Naive thymus-derived CD8-positive, alpha-beta T cell (primary cell): ENCODE data around the gene PSME3. TPM values are rescaled to one million over a fixed set of nuclear protein-coding genes. Genes with fewer than 3 reads are reported as not detected.

Experiments used
- ATAC-seq, 2 donors: fragments of 150-1000 bp; cut with Tn5 transposase in 1 of 2; sonication (Bioruptor Pico), chemical (Tn5 transposase) in 1 of 2; 1 replicate in 1 of 2; 2 replicates in 1 of 2; pipeline ENCODE4 v1.10.0; 2021; ENCODE audit warnings: mild to moderate bottlenecking in 2 of 2, moderate library complexity in 2 of 2
- POLR2A ChIA-PET: fragments of 350-600 bp; sonication (Branson Sonifier 250); formaldehyde crosslinking; loops from one replicate; lab custom pipeline; 2021; ENCODE audit warnings: antibody characterized with exemption; lab: Charles Lee
- DNase-seq, 10 donors: peaks; one replicate each; pipeline versions ENCODE4 v3.0.0 to v3.0.0-alpha.2; 2020 to 2022
- H3K27ac Mint-ChIP-seq, 10 donors: one replicate each; pipeline ENCODE4 v1.8.0; 2020 to 2022; ENCODE audit warnings: mild to moderate bottlenecking in 10 of 10, mixed read lengths in 10 of 10, moderate library complexity in 4 of 10, inconsistent platforms in 1 of 10
- H3K27me3 Mint-ChIP-seq, 5 donors: one replicate each; pipeline ENCODE4 v1.8.0; 2021 to 2022; ENCODE audit warnings: mixed read lengths in 5 of 5
- H3K36me3 Mint-ChIP-seq, 3 donors: one replicate each; pipeline ENCODE4 v1.8.0; 2020 to 2022; ENCODE audit warnings: mixed read lengths in 3 of 3, mild to moderate bottlenecking in 2 of 3, inconsistent platforms in 1 of 3
- H3K4me1 Mint-ChIP-seq, 4 donors: one replicate each; pipeline ENCODE4 v1.8.0; 2021 to 2022; ENCODE audit warnings: mixed read lengths in 4 of 4
- H3K4me3 Mint-ChIP-seq, 10 donors: one replicate each; pipeline ENCODE4 v1.8.0; 2020 to 2022; ENCODE audit warnings: mild to moderate bottlenecking in 10 of 10, mixed read lengths in 10 of 10, moderate library complexity in 6 of 10, inconsistent platforms in 1 of 10
- H3K9me3 Mint-ChIP-seq, 9 donors: one replicate each; pipeline ENCODE4 v1.8.0; 2020 to 2022; ENCODE audit warnings: mixed read lengths in 9 of 9, mild to moderate bottlenecking in 3 of 9, inconsistent platforms in 1 of 9, moderate library complexity in 1 of 9
- polyA plus RNA-seq, 3 donors: library from polyadenylated mRNA; unstranded; fragments of 300-500 nt; fragmentation: Illumina TruSeq; gene quantifications; one replicate each; pipeline ENCODE4 v1.2.3, GENCODE V29; 2021
- total RNA-seq, 8 experiments: library from RNA in 2 of 8; stranded (reverse) in 2 of 8; gene quantifications; one replicate each; pipeline ENCODE4 v1.2.3 and lab custom pipeline; 2021 to 2026

The PSME3 gene
- total RNA-seq: 10 to 100 TPM; 65.3 to 67.3 TPM
- polyA plus RNA-seq: 100 to 1,000 TPM; 117 to 123 (median 120) TPM
- 37.4 to 139 (median 44.1) reads per million in 6 experiments for total RNA-seq (lab: John Stamatoyannopoulos, UW)

- H3K36me3 Mint-ChIP-seq: peaks cover 0 to 27% (median 4%) of the 10 kb centered on the region in 3 donors
- POLR2A ChIA-PET: interaction anchor here (0.5 to 3.5 kb wide), 11 partner anchors 9 to 563 kb away, joined by 3 to 53 read pairs (median 5); partner anchors contain the start of genes BECN1, NBR1, PSMC3IP and RPL27
- DNase-seq (peak; percentile 80 to 95 (median 88)), ATAC-seq (peak; percentile 92 to 96)
- peaks cover 19 to 31% (median 29%) of the 10 kb centered on the region in 4 donors for H3K4me1 Mint-ChIP-seq
- H3K9me3 Mint-ChIP-seq: no peaks in the 10 kb centered on the region
- peak within 1 kb of the TSS; percentile 94 to 100 (median 100) for H3K27ac Mint-ChIP-seq
- peak within 1 kb of the TSS; percentile 92 to 98 (median 96) for H3K4me3 Mint-ChIP-seq
- no peaks in the 10 kb centered on the region for H3K27me3 Mint-ChIP-seq
Observed at GRCh38 chr17:42832934-42833766, at the start of gene PSME3. Gene PSME3 (plus strand): TSS chr17:42833397. CDS start chr17:42833632, 235 bp downstream.

GRCh38 chr17:42783791-42784138 lies 49.4 kb upstream of the PSME3 start:
- no peak for ATAC-seq
- Mint-ChIP-seq H3K4me3 (peak overlapping the region in 2 of 10 donors; percentile 50 to 54), H3K9me3 (peaks cover 0 to 1% (median 0%) of the 10 kb centered on the region in 9 donors), H3K4me1 (peaks cover 26 to 50% (median 37%) of the 10 kb centered on the region in 4 donors), H3K27me3 (peaks cover 29 to 77% (median 59%) of the 10 kb centered on the region in 5 donors), H3K36me3 (peaks cover 0 to 16% (median 12%) of the 10 kb centered on the region in 3 donors), H3K27ac (no peak overlapping the region)
- no peak for DNase-seq
- POLR2A ChIA-PET: no interaction called here

- Mint-ChIP-seq H3K36me3 (peaks cover 0 to 10% (median 5%) of the 10 kb centered on the region in 3 donors), H3K27me3 (peaks cover 33 to 81% (median 59%) of the 10 kb centered on the region in 5 donors), H3K4me3 (peak overlapping the region in 8 of 10 donors; percentile 34 to 77 (median 62)), H3K9me3 (peaks cover 0 to 1% (median 0%) of the 10 kb centered on the region in 9 donors), H3K4me1 (peaks cover 24 to 48% (median 35%) of the 10 kb centered on the region in 4 donors), H3K27ac (no peak overlapping the region)
- DNase-seq (no peak), ATAC-seq (no peak)
- POLR2A ChIA-PET: interaction anchor here (0.9 kb wide), 1 partner anchor 176 kb away, joined by 8 read pairs; no protein-coding TSS in a partner anchor
Observed at GRCh38 chr17:42784409-42784808, 48.8 kb upstream of the PSME3 start.

- peaks cover 20 to 42% (median 32%) of the 10 kb centered on the region in 4 donors for H3K4me1 Mint-ChIP-seq
- POLR2A ChIA-PET: interaction anchor here (0.9 to 1.8 kb wide), 2 partner anchors 11 to 177 kb away, joined by 4 to 8 read pairs; partner anchors contain the start of gene VPS25
- ATAC-seq (peak; percentile 53 to 54), DNase-seq (no peak)
- H3K4me3 Mint-ChIP-seq: peak overlapping the region in 9 of 10 donors; percentile 34 to 77 (median 61)
- H3K36me3 Mint-ChIP-seq: peaks cover 0 to 5% (median 0%) of the 10 kb centered on the region in 3 donors
- H3K9me3 Mint-ChIP-seq: peaks cover 0 to 1% (median 0%) of the 10 kb centered on the region in 9 donors
- peaks cover 33 to 76% (median 59%) of the 10 kb centered on the region in 5 donors for H3K27me3 Mint-ChIP-seq
- H3K27ac Mint-ChIP-seq: no peak overlapping the region
Observed at GRCh38 chr17:42784811-42785592, 48.2 kb upstream of the PSME3 start.

- H3K27me3 Mint-ChIP-seq: peaks cover 28 to 65% (median 53%) of the 10 kb centered on the region in 5 donors
- DNase-seq (no peak), ATAC-seq (no peak)
- peaks cover 0 to 5% (median 0%) of the 10 kb centered on the region in 3 donors for H3K36me3 Mint-ChIP-seq
- peaks cover 21 to 33% (median 27%) of the 10 kb centered on the region in 4 donors for H3K4me1 Mint-ChIP-seq
- no peak overlapping the region for H3K4me3 Mint-ChIP-seq
- POLR2A ChIA-PET: no interaction called here
- H3K27ac Mint-ChIP-seq: no peak overlapping the region
- H3K9me3 Mint-ChIP-seq: peaks cover 0 to 1% (median 0%) of the 10 kb centered on the region in 9 donors
Observed at GRCh38 chr17:42787266-42787665, 45.9 kb upstream of the PSME3 start.

GRCh38 chr17:42791948-42792347 lies 41.2 kb upstream of the PSME3 start:
- Mint-ChIP-seq H3K36me3 (peaks cover 0 to 3% (median 0%) of the 10 kb centered on the region in 3 donors), H3K4me3 (no peak overlapping the region), H3K4me1 (peaks cover 6 to 26% (median 19%) of the 10 kb centered on the region in 4 donors), H3K27ac (no peak overlapping the region), H3K9me3 (peaks cover 0 to 1% (median 0%) of the 10 kb centered on the region in 9 donors), H3K27me3 (peaks cover 5 to 20% (median 17%) of the 10 kb centered on the region in 5 donors)
- POLR2A ChIA-PET: interaction anchor here (0.8 kb wide), 1 partner anchor 21 kb away, joined by 4 read pairs; no protein-coding TSS in a partner anchor
- no peak for ATAC-seq
- DNase-seq: no peak

- no peak overlapping the region for H3K27ac Mint-ChIP-seq
- DNase-seq: no peak
- H3K4me1 Mint-ChIP-seq: peaks cover 12 to 32% (median 21%) of the 10 kb centered on the region in 4 donors
- peaks cover 5 to 16% (median 11%) of the 10 kb centered on the region in 5 donors for H3K27me3 Mint-ChIP-seq
- no peak for ATAC-seq
- POLR2A ChIA-PET: interaction anchor here (0.8 kb wide), 1 partner anchor 21 kb away, joined by 4 read pairs; no protein-coding TSS in a partner anchor
- H3K9me3 Mint-ChIP-seq: no peaks in the 10 kb centered on the region
- H3K4me3 Mint-ChIP-seq: no peak overlapping the region
- peaks cover 0 to 3% (median 0%) of the 10 kb centered on the region in 3 donors for H3K36me3 Mint-ChIP-seq
Observed at GRCh38 chr17:42792545-42792944, 40.7 kb upstream of the PSME3 start.

GRCh38 chr17:42795061-42795460 lies 38.1 kb upstream of the PSME3 start:
- peaks cover 0 to 3% (median 0%) of the 10 kb centered on the region in 5 donors for H3K27me3 Mint-ChIP-seq
- peak overlapping the region in 2 of 10 donors; percentile 36 to 62 for H3K4me3 Mint-ChIP-seq
- DNase-seq (no peak), ATAC-seq (no peak)
- H3K9me3 Mint-ChIP-seq: no peaks in the 10 kb centered on the region
- POLR2A ChIA-PET: interaction anchor here (1.8 kb wide), 1 partner anchor 22 kb away, joined by 4 read pairs; the partner anchor contains the start of gene VPS25
- H3K27ac Mint-ChIP-seq: no peak overlapping the region
- H3K36me3 Mint-ChIP-seq: peaks cover 0 to 3% (median 0%) of the 10 kb centered on the region in 3 donors
- peaks cover 19 to 45% (median 31%) of the 10 kb centered on the region in 4 donors for H3K4me1 Mint-ChIP-seq

GRCh38 chr17:42795465-42795864 lies 37.7 kb upstream of the PSME3 start:
- Mint-ChIP-seq H3K4me3 (peak overlapping the region in 5 of 10 donors; percentile 4 to 62 (median 52)), H3K27ac (peak overlapping the region in 2 of 10 donors; percentile 33 to 76), H3K36me3 (peaks cover 0 to 3% (median 0%) of the 10 kb centered on the region in 3 donors), H3K27me3 (no peaks in the 10 kb centered on the region), H3K4me1 (peaks cover 19 to 45% (median 31%) of the 10 kb centered on the region in 4 donors), H3K9me3 (no peaks in the 10 kb centered on the region)
- ATAC-seq (no peak), DNase-seq (no peak)
- POLR2A ChIA-PET: no interaction called here

GRCh38 chr17:42796066-42796758 lies 37.0 kb upstream of the PSME3 start:
- ATAC-seq: no peak
- no peak for DNase-seq
- Mint-ChIP-seq H3K4me1 (peaks cover 21 to 45% (median 31%) of the 10 kb centered on the region in 4 donors), H3K4me3 (peak overlapping the region in 6 of 10 donors; percentile 4 to 98 (median 50)), H3K9me3 (no peaks in the 10 kb centered on the region), H3K36me3 (peaks cover 0 to 3% (median 0%) of the 10 kb centered on the region in 3 donors), H3K27ac (peak overlapping the region in 1 of 10 donors; percentile 29), H3K27me3 (no peaks in the 10 kb centered on the region)
- POLR2A ChIA-PET: no interaction called here
